Ecto neural progenitor cell (in vitro differentiated cells): ENCODE results near the gene CASP4.
"Not testable (repeated sequence)": the region's sequence is repeated elsewhere in the genome, so short reads cannot be mapped to it uniquely, and the experiment has no call there.

Source experiments
- DNase-seq: peaks from one replicate; pipeline ENCODE4 v3.0.0-alpha.2; 2018; ENCODE audit warnings: low spot score

The CASP4 gene

DNA sequence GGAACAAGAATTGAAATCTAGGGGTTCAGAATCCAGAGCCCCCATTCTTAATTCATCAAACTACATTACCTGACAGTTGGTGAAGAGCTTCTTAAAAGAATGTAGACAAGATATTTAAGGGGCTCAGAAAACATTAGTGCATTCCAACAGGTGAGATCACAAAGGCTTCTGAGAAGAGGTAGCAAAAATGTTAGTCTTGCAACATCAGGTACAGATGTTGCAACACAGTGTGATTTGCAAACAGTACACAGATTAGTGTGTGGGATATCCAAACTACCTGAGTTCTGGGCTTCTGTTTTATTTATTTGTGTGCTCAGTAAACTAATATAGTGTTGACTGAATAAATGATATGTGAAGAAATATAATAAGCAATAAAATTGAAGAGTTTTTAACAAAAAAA lies 11.8 kb downstream of the CASP4 start:
- DNase-seq: no peak

DNA sequence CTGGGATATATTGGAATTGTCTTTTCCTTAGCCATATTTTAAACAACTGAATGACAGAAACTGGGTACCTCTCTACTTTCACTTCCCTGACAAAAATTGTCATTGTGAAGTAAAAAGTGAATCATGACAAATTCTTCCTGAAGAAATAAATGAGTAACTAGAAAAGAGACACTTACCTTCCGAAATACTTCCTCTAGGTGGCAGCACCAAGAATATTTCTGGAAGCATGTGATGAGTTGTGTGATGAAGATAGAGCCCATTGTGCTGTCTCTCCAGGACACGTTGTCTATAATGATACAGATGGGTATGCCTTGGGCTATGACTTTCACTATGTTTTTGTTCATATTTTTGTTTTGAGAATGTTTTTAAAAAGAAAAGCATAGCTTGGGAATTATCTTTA lies 21.5 kb downstream of the CASP4 start:
- DNase-seq: no peak

GRCh38 chr11:104944076-104944475 lies 24.3 kb downstream of the CASP4 start:
- DNase-seq: no peak

DNA sequence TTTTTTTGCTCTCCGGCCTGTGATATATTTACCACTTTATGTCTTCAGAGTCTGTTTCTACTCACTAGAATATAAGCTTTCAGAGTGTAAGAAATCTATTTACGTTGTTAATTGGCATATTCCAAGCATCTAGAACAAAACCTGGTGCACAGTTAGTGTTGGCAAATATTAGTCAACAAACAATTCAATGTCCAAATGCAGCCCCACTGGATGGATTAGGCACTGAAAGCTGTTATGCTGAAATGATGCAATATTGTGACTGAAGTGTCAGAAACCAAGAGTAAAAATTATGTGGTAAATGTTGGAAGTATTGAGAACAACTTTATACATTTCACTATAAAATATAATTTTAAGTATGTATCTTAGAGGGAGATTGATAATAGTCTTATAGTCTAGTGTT lies 24.8 kb downstream of the CASP4 start:
- no peak for DNase-seq

DNA sequence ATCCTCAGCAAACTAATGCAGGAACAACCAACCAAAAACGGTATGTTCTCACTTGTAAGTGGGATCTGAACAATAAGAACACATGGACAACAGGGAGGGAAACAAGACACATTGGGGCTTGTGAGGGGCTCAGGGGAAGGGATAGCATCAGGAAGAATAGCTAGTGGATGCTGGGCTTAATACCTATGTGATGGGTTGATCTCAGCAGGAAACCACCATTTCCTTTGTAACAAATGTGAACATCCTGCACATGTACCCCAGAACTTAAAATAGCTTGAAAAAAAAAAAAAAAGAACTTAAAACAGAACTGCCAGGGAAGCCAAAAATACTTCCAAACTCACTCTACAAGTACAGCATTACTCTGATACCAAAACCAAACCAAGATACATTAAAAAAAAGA lies 33.8 kb downstream of the CASP4 start:
- DNase-seq: no peak

DNA sequence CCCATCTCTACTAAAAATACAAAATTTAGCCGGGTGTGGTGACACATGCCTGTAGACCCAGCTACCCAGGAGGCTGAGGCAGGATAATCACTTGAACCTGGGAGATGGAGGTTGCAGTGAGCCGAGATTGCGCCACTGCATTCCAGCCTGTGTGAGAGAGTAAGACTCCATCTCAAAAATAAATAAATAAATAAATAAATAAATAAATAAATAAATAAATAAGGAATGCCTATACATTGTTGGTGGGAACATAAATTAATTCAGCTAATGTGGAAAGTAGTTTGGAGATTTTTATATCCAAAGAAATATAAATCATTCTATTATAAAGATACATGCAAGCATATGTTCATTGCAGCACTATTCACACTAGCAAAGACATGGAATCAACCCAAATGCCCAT lies 34.3 kb downstream of the CASP4 start:
- not testable (repeated sequence) for DNase-seq

DNA sequence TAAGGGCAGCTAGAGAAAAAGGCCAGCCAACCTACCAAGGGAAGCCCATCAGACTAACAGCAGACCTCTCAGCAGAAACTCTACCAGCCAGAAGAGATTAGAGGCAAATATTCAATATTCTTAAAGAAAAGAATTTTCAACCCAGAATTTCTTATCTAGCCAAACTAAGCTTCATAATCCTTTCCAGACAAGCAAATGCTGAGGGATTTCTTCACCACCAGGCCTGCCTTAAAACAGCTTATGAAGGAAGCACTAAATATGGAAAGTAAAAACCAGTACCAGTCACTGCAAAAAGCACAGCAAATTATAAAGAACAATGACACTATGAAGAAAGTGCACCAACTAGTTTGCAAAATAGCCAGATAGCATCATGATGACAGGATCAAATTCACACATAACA lies 39.6 kb downstream of the CASP4 start:
- DNase-seq: no peak

DNA sequence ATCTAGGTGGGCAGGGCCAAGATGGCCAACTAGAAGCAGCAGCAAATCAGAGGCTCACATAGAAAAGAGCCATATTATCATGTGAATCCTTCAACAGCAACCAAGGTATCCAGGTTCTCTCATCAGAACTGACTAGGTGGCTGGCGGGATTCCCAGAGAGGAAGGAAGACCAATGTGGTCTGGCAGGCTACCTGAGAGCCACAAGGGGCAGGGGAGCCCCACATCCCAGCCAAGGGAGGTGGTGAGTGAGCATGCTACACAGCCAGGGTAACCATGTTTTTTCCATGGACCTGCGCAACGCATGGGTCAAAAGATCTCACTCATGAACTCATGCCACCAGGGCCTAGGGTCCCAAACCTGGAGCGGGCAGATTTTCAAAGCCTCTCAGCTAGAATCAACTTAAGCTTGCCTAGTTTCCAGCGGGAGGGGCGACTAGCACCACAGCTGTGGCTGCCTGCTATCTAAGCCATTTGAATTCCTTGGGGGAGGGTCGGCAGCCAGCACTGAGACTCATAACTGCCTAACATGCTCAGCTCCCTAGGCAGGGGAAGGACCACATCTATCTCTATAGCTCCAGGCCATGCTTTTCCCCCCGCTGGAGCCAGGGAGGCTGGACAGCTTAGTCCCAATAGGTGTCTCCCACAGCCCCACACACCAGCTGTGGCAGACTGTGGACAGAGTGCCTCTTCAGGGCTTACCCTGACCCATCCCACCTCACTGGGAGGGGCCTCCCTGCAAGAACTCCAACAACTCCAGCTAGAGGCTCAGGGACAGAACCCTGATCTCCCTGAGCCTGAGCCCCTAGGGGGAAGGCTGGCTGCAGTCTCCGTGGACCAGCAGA lies 41.4 kb downstream of the CASP4 start:
- peak; percentile 50 for DNase-seq

- DNase-seq: no peak
Measured at GRCh38 chr11:104925850-104926249, 42.5 kb downstream of the CASP4 start.

DNA sequence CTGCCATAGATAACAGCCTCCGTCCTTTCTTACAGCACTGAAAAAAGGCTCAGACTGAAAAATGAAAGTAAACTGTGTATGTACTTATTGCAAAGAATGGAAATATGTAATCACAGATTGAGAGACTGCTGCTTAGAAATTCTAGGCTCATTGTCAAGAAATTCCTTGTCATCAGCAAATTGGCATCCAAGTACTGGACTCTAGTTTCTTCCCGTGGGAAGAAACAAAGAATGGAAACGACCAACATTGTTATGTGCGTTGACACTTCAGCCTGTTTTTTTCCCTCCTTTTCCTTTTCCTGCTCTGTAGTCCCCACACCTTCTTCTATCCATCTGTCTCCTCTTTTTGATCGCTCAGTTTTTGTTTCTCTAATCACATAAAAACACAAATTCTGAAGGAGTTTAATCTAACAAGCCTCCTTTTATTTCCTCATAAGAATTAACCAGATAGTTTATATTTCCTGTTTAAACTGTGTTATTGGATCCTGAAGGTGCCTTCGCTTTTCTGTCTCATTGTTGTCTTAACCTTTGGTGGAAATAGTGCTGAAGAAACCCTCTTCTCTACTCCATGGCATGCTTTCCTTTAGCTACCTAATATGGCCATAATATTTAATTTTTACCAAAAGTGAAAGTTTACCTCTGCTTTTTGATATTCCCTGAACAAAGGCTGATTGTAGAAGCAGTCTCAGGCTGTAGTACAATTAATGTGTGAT lies 50.1 kb downstream of the CASP4 start:
- no peak for DNase-seq

GRCh38 chr11:104917271-104918112 lies 50.9 kb downstream of the CASP4 start:
- no peak for DNase-seq

GRCh38 chr11:104916442-104916841 lies 51.9 kb downstream of the CASP4 start:
- no peak for DNase-seq

GRCh38 chr11:104912102-104912501 lies 56.3 kb downstream of the CASP4 start:
- no peak for DNase-seq

DNA sequence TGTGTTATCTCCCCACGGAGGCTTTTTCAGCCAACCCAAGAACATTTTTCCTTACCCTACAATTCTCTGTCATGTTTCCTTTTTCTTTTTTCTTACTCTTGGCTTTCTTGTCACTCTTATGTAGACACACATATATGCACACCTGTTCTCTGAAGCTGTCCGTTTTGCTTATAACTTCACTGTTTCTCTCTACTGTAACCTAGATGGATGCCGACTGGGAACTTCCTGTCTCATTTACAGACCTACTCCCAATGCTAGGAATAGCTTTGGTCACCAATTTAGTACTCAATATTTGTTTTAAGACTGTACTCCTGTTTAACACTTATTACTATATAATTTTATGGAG lies 60.2 kb downstream of the CASP4 start:
- DNase-seq: no peak

- DNase-seq: no peak
Measured at GRCh38 chr11:104907521-104908185, 60.7 kb downstream of the CASP4 start.

- no peak for DNase-seq
Measured at GRCh38 chr11:104905271-104905670, 63.1 kb downstream of the CASP4 start.

DNA sequence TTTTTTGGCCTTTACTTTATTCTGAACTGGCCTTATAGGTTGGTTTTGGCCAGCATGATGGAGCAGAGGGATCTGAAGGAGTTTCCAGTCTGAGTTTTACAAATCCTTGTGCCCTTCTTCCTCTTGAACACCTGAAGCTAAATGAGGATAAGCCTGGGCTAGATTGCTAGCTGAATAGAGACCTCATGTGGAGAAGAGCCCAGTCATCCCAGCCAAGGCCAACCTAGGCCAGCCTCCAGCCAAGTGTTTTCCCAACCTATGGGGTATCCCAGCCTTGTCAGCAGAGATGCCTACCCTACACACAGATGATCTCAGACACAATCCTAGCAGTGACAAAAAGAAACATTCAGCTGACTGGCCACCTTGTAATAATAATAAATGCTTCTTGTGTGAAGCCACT lies 69.1 kb downstream of the CASP4 start:
- no peak for DNase-seq

DNA sequence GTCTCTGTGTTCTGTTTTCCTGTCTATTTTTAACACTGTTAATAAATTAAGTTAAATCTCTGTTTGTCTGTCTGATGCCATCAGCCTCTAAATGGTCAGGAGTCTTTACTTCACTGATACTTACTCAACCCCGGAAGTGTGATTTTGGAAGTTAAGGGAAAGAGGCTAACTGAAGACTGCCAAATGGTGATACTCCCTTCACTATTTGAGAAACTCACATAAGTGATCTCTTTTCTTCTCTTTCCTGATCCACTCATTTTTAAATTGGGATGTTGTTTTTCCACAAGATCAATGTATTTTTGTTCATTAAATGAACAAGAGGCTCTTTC lies 69.7 kb downstream of the CASP4 start:
- no peak for DNase-seq

DNA sequence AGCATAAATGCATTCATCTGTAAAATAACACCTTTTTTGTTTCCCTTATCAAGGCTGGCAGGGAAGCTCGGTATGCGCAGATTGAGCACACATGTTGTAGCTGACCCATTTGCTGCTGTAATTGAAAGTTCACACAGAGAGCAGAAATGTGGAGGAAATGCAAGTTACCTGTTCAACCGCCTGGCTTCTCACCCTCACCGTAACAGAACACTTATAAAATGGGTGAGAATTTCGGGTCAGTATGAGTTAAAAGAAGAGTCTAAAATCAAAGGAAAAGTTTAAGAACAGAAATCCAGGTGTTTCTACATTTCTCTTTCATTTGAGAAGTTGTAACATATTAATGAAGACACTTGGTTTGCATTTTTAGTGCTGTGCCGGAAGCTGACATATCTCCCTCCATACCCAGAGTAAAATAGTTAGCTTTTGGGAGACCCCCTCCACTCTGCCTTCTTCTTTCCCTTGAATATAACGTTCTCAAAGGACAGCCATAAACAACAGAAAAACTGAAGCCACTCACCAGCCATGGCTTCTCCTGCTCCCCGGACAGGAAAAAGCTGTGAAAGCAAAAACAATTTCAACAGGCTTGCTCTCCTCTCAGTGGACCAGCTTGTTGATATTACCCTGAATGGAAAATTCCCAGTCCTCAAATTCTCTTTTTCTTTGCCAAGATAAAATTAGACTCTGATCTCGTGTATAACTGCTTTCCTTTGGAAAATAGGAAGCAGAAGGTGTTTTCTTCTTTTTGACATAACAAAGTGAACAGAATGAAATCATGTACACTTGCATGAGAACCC lies 70.3 kb downstream of the CASP4 start, which contains the start of gene CASP12:
TSS of gene CASP12 (minus strand) at position 570 of the 794 bp plus-strand sequence.
- no peak for DNase-seq

DNA sequence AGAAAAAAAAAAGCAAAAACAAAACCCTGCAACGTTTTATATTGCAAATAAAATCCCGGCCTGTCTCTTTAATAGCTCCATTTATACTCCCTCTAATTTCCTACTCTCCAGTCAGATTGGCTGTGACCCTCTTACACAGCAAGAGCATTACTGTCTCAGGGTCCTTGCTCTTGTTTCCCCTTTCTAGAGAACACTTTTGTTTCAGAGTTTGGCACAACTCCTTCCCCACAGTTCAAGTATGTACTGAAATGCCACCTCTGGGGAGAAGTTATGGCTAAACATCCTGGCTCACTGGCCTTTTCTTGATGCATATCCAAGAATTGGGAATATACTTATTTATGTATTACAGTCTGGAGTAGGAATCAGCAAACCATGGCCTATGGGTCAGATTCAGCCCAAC lies 72.7 kb downstream of the CASP4 start:
- DNase-seq: no peak

DNA sequence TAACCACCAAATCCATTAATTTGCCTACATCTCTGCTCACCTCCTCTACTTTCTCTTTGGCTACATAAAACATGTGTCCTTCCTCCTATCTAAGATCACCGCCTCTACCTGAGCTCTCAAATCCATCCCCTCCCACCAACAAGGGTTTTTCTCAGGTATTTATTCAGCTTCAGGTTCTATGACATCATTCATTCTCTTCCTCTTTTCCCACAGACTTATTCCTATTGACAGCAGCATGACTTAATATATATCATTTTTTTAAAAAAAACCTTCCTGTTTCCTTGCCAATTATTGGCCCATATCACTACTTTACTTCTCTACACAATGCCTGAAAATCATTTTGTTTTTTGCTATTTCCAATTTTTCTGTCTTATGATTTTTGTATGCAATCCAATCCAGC lies 74.5 kb downstream of the CASP4 start:
- no peak for DNase-seq
